ENCODE measurements around the gene DMRTC2. TPM values are rescaled to one million over a fixed set of nuclear protein-coding genes. Genes with fewer than 3 reads are reported as not detected.
"Not testable (repeated sequence)": the region's sequence is repeated elsewhere in the genome, so short reads cannot be mapped to it uniquely, and the experiment has no call there.

Gene DMRTC2
- total RNA-seq, 2 donors from 2014 or later = 9.6 TPM; not detected in 1

- intact Hi-C loops (cut with DNase I) = no loop called here
- H3K4me3 ChIP-seq = no peak overlapping the region
- WGBS = 66% methylated on average over 16 of the region's 16 CpGs
- H3K9me3 ChIP-seq = no peaks in the 10 kb centered on the region
- no peak overlapping the region for H3K27ac ChIP-seq
- peaks cover 0 to 15% of the 10 kb centered on the region in 2 donors for H3K36me3 ChIP-seq
- TF ChIP-seq, protein P1, sequence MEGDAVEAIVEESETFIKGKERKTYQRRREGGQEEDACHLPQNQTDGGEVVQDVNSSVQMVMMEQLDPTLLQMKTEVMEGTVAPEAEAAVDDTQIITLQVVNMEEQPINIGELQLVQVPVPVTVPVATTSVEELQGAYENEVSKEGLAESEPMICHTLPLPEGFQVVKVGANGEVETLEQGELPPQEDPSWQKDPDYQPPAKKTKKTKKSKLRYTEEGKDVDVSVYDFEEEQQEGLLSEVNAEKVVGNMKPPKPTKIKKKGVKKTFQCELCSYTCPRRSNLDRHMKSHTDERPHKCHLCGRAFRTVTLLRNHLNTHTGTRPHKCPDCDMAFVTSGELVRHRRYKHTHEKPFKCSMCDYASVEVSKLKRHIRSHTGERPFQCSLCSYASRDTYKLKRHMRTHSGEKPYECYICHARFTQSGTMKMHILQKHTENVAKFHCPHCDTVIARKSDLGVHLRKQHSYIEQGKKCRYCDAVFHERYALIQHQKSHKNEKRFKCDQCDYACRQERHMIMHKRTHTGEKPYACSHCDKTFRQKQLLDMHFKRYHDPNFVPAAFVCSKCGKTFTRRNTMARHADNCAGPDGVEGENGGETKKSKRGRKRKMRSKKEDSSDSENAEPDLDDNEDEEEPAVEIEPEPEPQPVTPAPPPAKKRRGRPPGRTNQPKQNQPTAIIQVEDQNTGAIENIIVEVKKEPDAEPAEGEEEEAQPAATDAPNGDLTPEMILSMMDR (IDR thresholded peaks at IDR 0.05) = no peak
- no peak for TF ChIP-seq POLR2A (IDR thresholded peaks at IDR 0.05)
- no peak for TF ChIP-seq POLR2AphosphoS5 (IDR thresholded peaks at IDR 0.05)
- H3K4me1 ChIP-seq (replicated peaks) = peaks cover 4% of the 10 kb centered on the region
- H3K27me3 ChIP-seq (replicated peaks; ENCODE audit: insufficient read depth) = no peaks in the 10 kb centered on the region
- no peak for DNase-seq (ENCODE audit: low spot score)
Observed at GRCh38 chr19:41871573-41872383, 26.9 kb downstream of the DMRTC2 start.

DNA sequence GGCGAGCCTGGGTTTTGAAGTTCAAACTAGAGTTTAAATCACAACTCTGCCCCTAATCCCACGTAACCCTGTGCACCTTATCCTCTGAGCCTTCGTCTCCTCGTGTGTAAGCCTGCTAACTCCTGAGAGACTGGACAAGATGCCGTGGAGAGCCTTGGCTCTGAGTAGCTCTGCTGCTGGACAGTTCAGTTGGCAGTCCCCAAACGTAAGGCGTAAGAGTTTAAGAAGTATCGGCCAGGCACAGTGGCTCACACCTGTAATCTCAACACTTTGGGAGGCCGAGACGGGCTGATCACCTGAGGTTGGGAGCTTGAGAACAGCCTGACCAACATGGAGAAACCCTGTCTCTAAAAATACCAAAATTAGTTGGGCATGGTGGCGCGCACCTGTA, 27.5 kb downstream of the DMRTC2 start:
- Histone ChIP-seq H3K36me3 (peaks cover 0 to 15% of the 10 kb centered on the region in 2 donors), H3K27ac (no peak overlapping the region), H3K9me3 (no peaks in the 10 kb centered on the region), H3K27me3 (replicated peaks; ENCODE audit: insufficient read depth) (no peaks in the 10 kb centered on the region), H3K4me3 (no peak overlapping the region), H3K4me1 (replicated peaks) (peaks cover 4% of the 10 kb centered on the region)
- 89% methylated on average over 12 of the region's 12 CpGs for WGBS
- no peak for TF ChIP-seq POLR2AphosphoS5 (IDR thresholded peaks at IDR 0.05)
- TF ChIP-seq, protein P1 (IDR thresholded peaks at IDR 0.05) = no peak
- no peak for TF ChIP-seq POLR2A (IDR thresholded peaks at IDR 0.05)
- no peak for DNase-seq (ENCODE audit: low spot score)
- intact Hi-C loops (cut with DNase I) = no loop called here

DNA sequence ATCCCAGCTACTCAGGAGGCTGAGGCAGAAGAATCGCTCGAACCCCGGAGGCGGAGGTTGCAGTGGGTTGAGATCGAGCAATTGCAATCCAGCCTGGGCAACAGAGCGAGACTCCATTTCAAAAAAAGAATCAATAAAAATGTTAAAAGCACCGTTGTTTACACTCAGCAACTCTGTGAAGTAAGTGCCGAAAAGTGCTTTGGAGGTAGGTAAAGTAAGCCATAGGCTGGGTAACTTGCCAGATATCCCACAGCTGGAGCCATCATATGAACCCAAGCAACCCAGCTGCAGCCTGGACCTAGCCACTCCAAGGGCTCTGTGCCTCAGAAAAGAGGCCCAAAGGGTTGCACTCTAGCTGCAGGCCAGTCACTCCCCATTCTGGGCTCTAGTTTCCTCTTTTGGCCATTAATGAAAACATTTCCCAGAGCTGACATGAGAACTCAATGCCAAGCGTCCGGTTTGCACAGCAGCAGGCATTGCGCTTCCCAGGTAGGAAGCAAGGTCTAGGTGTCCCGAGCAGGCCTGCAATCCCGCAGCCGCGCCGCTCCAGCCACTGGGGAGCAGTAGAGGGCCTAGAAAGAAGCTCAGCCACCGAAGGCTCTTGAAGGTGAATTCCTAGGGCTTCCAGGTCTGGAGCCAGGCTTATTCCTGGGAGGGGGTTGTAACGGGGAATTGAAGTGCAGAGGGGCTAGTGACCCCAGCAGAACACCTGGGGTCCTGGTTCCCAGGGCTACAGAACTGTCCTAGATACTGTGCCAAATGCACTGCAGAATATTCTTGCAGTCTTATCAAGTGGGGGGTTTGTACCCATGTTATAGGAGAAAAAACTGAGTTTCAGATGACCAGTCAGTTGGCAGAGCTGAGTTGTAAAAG, 28.2 kb downstream of the DMRTC2 start:
- peak; percentile 75 for DNase-seq (ENCODE audit: low spot score)
- intact Hi-C loops (cut with DNase I) = no loop called here

DNA sequence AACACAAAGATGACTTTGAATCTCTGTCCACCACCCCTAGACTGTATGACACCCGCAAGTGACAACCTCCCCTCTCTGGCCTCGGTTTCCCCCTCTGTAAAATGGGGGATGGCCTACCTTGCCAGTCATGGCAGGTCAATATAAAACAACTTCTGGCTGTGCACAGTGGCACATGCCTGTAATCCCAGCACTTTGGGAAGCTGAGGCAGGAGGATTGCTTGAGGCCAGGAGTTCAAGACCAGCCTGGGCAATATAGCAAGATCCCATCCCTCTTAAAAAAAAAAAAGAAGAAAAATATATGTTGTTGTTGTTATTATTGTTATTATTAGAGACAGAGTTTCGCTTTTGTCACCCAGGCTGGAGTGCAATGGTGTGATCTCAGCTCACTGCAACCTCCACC, 31.1 kb downstream of the DMRTC2 start:
- DNase-seq (ENCODE audit: low spot score); H3K36me3 ChIP-seq; H3K4me1 ChIP-seq (replicated peaks); H3K9me3 ChIP-seq; intact Hi-C loops (cut with DNase I); H3K4me3 ChIP-seq; H3K27ac ChIP-seq; H3K27me3 ChIP-seq (replicated peaks; ENCODE audit: insufficient read depth): not testable (repeated sequence)
- WGBS = 91% methylated on average over 3 of the region's 3 CpGs

More for the DNA sequence above, 28.2 kb downstream of the DMRTC2 start:
- 45% methylated on average over 18 of the region's 18 CpGs for WGBS
- peaks cover 0 to 14% of the 10 kb centered on the region in 2 donors for H3K36me3 ChIP-seq
- no peak overlapping the region for H3K27ac ChIP-seq
- no peak overlapping the region for H3K4me3 ChIP-seq
- TF ChIP-seq POLR2AphosphoS5 (IDR thresholded peaks at IDR 0.05) (peak; percentile 17), POLR2A (IDR thresholded peaks at IDR 0.05) (no peak)
- TF ChIP-seq, protein P1 (IDR thresholded peaks at IDR 0.05) = peak in 3 of 4 experiments; percentile 57 to 78 (median 74)
- no peaks in the 10 kb centered on the region for H3K9me3 ChIP-seq
- no peaks in the 10 kb centered on the region for H3K27me3 ChIP-seq (replicated peaks; ENCODE audit: insufficient read depth)
- no peaks in the 10 kb centered on the region for H3K4me1 ChIP-seq (replicated peaks)
